SH-SY5Y (cell line): ENCODE data around the gene CORIN.

Source experiments
- GATA2 ChIP-seq: IDR thresholded peaks from 2 replicates; pipeline ENCODE4 v1.6.1; 2011; ENCODE audit warnings: mild to moderate bottlenecking, low read depth, low read length
- GATA3 ChIP-seq: IDR thresholded peaks from 2 replicates; pipeline ENCODE4 v1.6.1; 2011; ENCODE audit warnings: low read depth, mild to moderate bottlenecking, low read length, moderate library complexity

DNA sequence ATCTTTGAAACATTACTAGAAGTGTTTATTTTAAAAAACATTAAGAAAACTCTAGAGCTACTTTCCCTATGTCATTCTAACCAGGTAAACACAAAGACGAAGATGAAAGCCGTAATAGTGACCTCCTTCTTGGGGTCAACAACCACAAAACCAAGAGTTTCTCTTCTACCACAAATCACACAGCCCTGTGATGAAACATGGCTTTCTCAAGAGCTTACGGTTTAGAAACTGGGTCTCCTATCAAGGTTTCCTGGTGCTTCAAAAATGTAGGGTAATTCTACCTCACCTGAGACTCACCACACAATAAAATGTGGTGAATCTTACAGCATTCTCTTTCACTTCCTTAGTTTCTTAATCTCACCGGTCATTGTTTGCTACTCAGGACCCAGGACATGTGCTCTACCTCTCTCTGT, 50.9 kb downstream of the CORIN start:
- TF ChIP-seq GATA3 (no peak), GATA2 (no peak)
